ACC112 (cell line): ENCODE measurements around the gene MFSD6.
"Not testable (repeated sequence)": the region's sequence is repeated elsewhere in the genome, so short reads cannot be mapped to it uniquely, and the experiment has no call there.

Experiments used
- H2AFZ ChIP-seq: fragments of 200-600 bp; sonication (generic); one replicate; pipeline ENCODE4 v1.6.0; 2017; ENCODE audit warnings: antibody characterized with exemption, low read length; ENCODE audit not compliant: unreplicated experiment
- H3K27ac ChIP-seq: fragments of 200-600 bp; sonication (generic); 2 replicates; pipeline ENCODE4 v1.5.1; 2014; ENCODE audit warnings: low read depth, mild to moderate bottlenecking, antibody characterized with exemption, low read length, moderate library complexity
- H3K27me3 ChIP-seq: fragments of 200-600 bp; sonication (generic); 2 replicates; pipeline ENCODE4 v1.6.1; 2014; ENCODE audit warnings: mild to moderate bottlenecking, antibody characterized with exemption, low read length, moderate library complexity, mixed read lengths; ENCODE audit not compliant: insufficient read depth
- H3K36me3 ChIP-seq: fragments of 200-600 bp; sonication (generic); 2 replicates; pipeline ENCODE4 v1.6.1; 2016; ENCODE audit warnings: mild to moderate bottlenecking, antibody characterized with exemption, low read length, moderate library complexity, mixed read lengths; ENCODE audit not compliant: insufficient read depth
- H3K4me1 ChIP-seq: fragments of 200-600 bp; sonication (generic); one replicate; pipeline ENCODE4 v1.6.1; 2016; ENCODE audit warnings: low read length, mixed read lengths; ENCODE audit not compliant: insufficient read depth, unreplicated experiment, control insufficient read depth
- H3K4me3 ChIP-seq: fragments of 200-600 bp; sonication (generic); 2 replicates; pipeline ENCODE4 v1.5.1; 2014; ENCODE audit warnings: mild to moderate bottlenecking, low read depth, low read length
- H3K79me2 ChIP-seq: fragments of 200-600 bp; sonication (generic); one replicate; pipeline ENCODE4 v1.6.0; 2016; ENCODE audit warnings: low read length; ENCODE audit not compliant: control insufficient read depth, unreplicated experiment, insufficient read depth

Gene MFSD6

DNA sequence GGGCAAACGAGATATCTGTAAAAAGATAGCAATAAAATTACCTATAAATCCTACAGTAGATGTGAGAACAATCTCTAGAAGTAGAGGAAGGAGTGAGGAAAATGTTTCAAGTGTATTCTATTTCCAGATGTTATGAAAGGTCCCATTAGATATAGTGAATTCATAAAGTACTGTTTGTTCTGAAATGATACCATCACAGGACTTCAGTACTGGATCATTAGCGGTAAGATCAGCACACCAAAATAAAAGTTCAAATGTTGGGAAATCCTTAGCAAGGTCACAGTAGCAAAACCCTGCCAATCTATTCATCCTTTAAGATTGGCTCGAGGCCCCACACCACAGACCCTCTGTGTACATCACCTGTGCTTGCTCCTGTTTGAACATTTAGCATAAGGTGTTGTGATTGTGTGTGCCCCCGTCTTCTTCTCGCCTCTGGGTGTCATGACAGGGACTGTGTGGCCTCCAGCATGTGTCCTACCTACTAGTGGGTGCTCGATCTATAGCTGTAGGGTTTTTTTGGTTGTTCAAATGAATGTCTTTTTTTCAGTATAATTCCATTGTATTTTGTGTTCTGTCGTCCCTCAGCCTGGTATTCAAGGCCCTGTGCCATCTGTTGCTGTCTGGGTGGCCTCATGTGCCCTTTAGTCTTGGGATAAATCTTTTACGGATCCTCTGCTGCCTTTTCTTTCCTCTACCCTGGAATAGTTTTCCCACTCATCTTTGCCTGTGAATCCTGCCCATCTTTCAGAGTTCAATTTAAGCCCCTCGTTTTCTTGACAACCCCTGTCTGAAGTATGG is 9.1 kb downstream of the MFSD6 start:
- H3K79me2 ChIP-seq: no peaks in the 10 kb centered on the region
- H3K4me3 ChIP-seq: no peak overlapping the region
- no peaks in the 10 kb centered on the region for H3K36me3 ChIP-seq
- H3K27me3 ChIP-seq: no peaks in the 10 kb centered on the region
- no peak overlapping the region for H2AFZ ChIP-seq
- no peaks in the 10 kb centered on the region for H3K4me1 ChIP-seq
- H3K27ac ChIP-seq: no peak overlapping the region

DNA sequence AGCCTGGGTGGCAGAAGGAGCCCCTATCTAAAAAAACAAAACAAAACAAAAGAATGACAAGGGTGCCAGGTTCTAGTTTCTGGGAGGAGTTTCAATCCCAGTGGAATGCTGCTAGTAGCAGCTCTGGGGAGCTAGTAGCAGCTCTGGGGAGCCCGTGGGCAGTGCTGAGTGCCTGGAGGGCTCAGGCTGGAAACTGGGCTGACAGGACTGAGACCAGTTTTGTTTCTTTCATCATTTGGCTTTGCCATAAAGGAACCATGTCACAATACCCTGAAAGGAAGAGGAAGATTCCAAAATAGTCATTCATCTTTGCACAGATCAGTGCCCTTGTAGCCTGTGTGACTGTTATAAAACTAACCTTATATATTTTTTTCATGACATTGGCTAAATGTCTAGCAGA is 10.6 kb downstream of the MFSD6 start:
- no peaks in the 10 kb centered on the region for H3K36me3 ChIP-seq
- no peaks in the 10 kb centered on the region for H3K4me1 ChIP-seq
- no peaks in the 10 kb centered on the region for H3K27me3 ChIP-seq
- H2AFZ ChIP-seq: no peak overlapping the region
- no peak overlapping the region for H3K4me3 ChIP-seq
- no peak overlapping the region for H3K27ac ChIP-seq
- no peaks in the 10 kb centered on the region for H3K79me2 ChIP-seq

DNA sequence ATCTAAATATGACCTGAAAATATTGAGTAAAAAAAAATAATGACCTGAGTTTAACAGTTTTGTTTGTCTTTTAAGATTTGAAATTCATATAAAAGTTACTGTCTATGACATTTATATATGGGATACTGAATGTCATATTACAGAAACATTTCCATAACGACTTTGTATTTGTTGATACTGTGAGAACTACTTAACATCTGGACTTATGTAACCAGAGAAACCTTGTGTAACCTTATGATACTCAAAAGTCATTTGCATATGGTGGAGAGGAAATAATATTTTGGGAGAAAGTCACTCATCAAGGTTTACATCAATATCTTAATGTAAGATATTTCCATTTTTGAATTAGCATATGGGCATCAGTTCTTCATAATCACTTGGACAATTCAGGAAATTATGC is 12.6 kb downstream of the MFSD6 start:
- Histone ChIP-seq H3K36me3 (no peaks in the 10 kb centered on the region), H3K4me1 (no peaks in the 10 kb centered on the region), H3K4me3 (no peak overlapping the region), H3K27me3 (no peaks in the 10 kb centered on the region), H2AFZ (no peak overlapping the region), H3K79me2 (no peaks in the 10 kb centered on the region), H3K27ac (no peak overlapping the region)

DNA sequence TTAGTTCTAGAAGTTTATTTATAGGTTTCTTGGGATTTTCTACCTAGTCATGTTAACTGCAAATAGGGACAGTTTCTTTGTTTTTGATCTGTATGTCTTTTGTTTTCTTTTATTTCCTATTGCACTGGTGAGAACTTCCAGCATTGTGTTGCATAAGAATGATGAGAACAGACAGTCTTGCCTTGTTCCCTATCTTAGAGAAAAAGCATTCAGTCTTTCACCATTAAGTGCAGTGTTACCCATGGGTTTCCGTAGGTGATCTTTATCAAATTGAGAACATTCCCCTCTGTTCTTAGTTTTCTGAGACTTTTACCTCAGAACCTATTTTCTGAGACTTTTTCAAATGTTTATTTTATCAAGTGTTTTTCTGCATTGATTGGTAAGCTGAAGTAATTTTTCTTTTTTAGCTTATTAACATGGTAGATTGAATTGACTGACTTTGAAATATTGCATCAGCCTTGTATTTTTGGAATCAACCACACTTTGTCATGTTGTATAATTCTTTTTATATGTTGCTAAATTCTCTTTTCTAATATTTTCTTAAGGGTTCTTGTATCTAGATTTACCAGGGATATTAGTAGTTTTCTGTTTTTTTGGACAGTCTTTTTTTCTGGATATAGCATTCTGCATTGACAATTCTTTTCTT is 17.2 kb downstream of the MFSD6 start:
- no peak overlapping the region for H2AFZ ChIP-seq
- H3K79me2 ChIP-seq: no peaks in the 10 kb centered on the region
- no peak overlapping the region for H3K27ac ChIP-seq
- H3K36me3 ChIP-seq: no peaks in the 10 kb centered on the region
- H3K27me3 ChIP-seq: no peaks in the 10 kb centered on the region
- H3K4me1 ChIP-seq: no peaks in the 10 kb centered on the region
- H3K4me3 ChIP-seq: no peak overlapping the region

DNA sequence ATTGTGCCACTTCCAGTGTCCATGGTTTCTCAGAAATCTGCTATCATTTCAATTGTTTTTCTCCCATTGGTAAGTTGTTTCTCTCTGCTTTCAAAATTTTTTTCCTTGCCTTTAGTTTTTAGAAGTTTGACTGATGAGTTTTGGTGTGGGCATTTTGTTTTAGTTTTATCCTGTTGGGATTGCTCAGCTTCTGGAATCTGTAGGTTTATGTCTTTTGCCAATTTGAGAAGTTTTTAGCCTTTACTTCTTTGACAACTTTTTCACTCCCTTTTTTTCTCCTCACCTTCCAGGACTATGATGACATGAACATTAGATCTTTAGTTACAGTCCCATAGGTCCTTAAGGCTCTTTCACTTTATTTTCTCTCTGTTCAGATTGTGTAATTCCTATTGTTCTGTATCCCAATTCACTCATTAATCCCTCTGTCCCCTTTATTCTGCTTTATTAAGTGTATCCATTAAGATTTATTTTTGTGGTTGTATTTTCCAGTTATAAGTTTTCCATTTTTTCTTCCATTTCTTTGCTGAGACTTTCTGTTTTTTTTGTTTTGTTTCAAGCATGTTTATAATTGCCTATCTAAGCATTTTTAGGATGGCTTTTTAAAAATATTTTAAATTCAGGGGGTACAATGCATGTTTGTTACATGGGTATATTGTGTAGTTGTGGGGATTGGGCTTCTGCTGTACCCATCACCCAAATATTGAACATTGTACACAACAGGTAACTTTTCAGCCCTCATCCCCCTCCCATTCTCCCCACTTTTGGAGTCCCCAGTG is 17.9 kb downstream of the MFSD6 start:
- Histone ChIP-seq H3K79me2 (no peaks in the 10 kb centered on the region), H3K27me3 (no peaks in the 10 kb centered on the region), H3K36me3 (no peaks in the 10 kb centered on the region), H2AFZ (no peak overlapping the region), H3K4me3 (no peak overlapping the region), H3K27ac (no peak overlapping the region), H3K4me1 (no peaks in the 10 kb centered on the region)

DNA sequence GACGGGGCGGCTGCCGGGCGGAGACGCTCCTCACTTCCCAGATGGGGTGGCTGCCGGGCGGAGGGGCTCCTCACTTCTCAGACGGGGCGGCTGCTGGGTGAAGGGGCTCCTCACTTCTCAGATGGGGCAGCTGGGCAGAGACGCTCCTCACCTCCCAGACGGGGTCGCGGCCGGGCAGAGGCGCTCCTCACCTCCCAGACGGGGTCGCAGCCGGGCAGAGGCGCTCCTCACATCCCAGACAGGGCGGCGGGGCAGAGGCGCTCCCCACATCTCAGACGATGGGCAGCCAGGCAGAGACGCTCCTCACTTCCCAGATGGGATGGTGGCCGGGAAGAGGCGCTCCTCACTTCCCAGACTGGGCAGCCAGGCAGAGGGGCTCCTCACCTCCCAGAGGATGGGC is 22.7 kb downstream of the MFSD6 start:
- not testable (repeated sequence) for H3K36me3 ChIP-seq, H3K4me1 ChIP-seq, H3K27ac ChIP-seq, H3K27me3 ChIP-seq, H3K4me3 ChIP-seq, H2AFZ ChIP-seq, H3K79me2 ChIP-seq

DNA sequence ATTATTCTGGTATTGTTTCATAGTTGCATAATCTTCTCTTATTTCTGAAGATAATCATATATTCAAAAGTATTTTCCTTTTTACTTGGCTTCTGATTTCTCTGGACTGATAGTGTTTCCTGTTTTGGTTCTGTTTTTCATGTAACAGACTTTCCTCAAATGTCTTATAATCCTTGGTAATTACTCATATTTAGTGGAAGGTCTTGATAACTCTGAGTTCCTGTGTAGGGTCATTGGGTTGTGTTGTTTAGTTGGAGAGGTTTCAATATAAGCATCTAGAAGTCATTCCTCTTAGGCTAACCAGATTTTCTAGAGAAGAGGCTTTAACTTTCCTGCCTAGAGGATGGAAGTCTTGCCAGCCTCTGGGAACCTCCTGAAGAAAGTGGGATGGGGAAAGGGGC is 23.8 kb downstream of the MFSD6 start:
- no peaks in the 10 kb centered on the region for H3K4me1 ChIP-seq
- no peaks in the 10 kb centered on the region for H3K79me2 ChIP-seq
- H3K27ac ChIP-seq: no peak overlapping the region
- H2AFZ ChIP-seq: no peak overlapping the region
- H3K27me3 ChIP-seq: no peaks in the 10 kb centered on the region
- no peak overlapping the region for H3K4me3 ChIP-seq
- H3K36me3 ChIP-seq: no peaks in the 10 kb centered on the region

DNA sequence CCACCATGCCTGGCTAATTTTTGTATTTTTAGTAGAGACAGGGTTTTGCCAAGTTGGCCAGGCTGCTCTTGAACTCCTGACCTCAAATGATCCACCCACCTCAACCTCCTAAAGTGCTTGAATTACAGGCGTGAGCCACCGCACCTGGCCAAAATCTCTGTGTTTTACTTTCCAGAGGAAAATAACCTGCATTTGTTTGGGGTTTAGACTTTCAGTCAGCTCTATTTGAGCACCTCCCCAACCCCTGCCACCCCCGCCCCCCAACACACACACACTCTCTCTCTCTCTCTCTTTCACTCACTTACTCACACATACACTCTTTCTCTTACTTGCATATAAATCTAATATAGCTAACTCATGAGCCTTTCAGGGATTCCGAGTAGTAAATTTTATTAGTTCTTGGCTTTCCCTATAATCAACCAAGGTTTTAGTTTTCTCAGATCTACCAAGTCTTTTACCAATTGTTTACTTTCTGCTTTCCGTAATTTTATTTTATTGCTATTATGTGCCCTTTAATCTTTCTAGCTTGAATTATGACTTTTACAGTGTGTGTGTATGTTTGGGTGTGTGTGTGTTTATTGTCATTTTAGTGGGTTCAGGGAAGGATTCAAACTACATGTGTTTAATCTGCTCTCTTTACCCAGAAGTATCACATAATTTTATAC is 24.5 kb downstream of the MFSD6 start:
- H3K4me3 ChIP-seq: no peak overlapping the region
- H3K27me3 ChIP-seq: no peaks in the 10 kb centered on the region
- H3K27ac ChIP-seq: no peak overlapping the region
- H3K36me3 ChIP-seq: no peaks in the 10 kb centered on the region
- no peak overlapping the region for H2AFZ ChIP-seq
- no peaks in the 10 kb centered on the region for H3K79me2 ChIP-seq
- H3K4me1 ChIP-seq: no peaks in the 10 kb centered on the region

DNA sequence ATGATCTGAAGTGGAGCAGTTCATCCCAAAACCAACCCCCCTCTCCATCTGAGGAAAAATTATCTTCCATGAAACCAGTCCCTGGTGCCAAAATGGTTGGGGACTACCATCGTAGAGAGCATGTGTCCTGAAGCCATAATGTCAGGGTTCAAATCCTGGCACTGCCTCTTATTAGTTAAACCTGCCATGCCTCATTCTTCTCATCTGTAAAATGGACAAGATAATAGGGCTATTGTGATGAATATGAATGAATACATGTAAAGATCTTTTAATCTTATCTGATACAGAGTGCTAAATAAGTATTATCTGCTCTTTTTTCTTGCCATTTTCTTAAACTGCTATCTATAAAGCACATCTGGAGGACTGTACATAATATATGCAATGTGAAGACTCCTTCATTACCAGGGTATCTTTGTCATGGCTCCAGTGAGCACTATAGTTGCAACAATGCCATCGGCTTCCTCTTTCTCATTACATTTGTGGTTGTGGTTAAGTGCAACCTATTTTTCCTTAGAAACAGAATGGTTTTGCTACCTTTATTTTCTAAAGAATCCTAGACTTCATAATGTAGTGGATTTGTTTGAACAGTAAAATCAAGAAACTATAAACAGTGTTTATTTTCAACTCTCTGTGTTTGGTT is 27.0 kb downstream of the MFSD6 start:
- H3K27ac ChIP-seq: no peak overlapping the region
- H3K79me2 ChIP-seq: no peaks in the 10 kb centered on the region
- H3K27me3 ChIP-seq: no peaks in the 10 kb centered on the region
- no peaks in the 10 kb centered on the region for H3K4me1 ChIP-seq
- no peak overlapping the region for H2AFZ ChIP-seq
- no peak overlapping the region for H3K4me3 ChIP-seq
- H3K36me3 ChIP-seq: no peaks in the 10 kb centered on the region

DNA sequence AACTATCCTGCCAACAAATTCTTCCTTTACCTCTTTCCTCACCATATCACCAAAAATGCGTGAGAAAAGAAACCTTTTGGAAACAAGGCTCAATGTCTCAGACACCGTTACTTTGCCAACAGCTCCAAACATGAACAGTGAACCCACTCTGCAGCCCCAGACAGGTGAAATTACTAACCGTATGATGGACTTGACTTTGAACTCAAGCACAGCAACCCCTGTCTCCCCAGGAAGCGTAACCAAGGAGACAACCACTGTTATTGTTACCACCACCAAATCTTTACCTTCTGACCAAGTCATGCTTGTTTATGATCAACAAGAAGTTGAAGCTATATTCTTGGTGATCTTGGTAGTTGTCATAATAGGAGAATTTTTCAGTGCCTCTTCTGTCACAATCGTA is 28.4 kb downstream of the MFSD6 start:
- Histone ChIP-seq H3K4me3 (no peak overlapping the region), H3K27ac (no peak overlapping the region), H3K36me3 (no peaks in the 10 kb centered on the region), H3K79me2 (no peaks in the 10 kb centered on the region), H3K4me1 (no peaks in the 10 kb centered on the region), H2AFZ (no peak overlapping the region), H3K27me3 (no peaks in the 10 kb centered on the region)
